Suprapubic skin (tissue), 4 donors: Measurements from ENCODE around the gene KHDC1. TPM values are rescaled to one million over a fixed set of nuclear protein-coding genes. Genes with fewer than 3 reads are reported as not detected.

Source experiments
- DNase-seq, 2 donors: peaks; one replicate each; pipeline ENCODE4 v3.0.0-alpha.2; 2019; ENCODE audit warnings: low spot score in 2 of 2
- H3K27ac ChIP-seq: fragments of 200-600 bp; sonication (generic); one replicate; pipeline ENCODE4 v1.5.1; 2019
- H3K27me3 ChIP-seq: fragments of 200-600 bp; sonication (generic); one replicate; pipeline ENCODE4 v1.5.1; 2019
- H3K36me3 ChIP-seq: fragments of 200-600 bp; sonication (generic); one replicate; pipeline ENCODE4 v1.5.1; 2019
- H3K4me1 ChIP-seq: fragments of 200-600 bp; sonication (generic); one replicate; pipeline ENCODE4 v1.5.1; 2019
- H3K4me3 ChIP-seq: fragments of 200-600 bp; sonication (generic); one replicate; pipeline ENCODE4 v1.5.1; 2019; ENCODE audit warnings: mild to moderate bottlenecking
- H3K9me3 ChIP-seq: fragments of 200-600 bp; sonication (generic); one replicate; pipeline ENCODE4 v1.5.1; 2019
- EP300 ChIP-seq: sonication (generic); formaldehyde crosslinking; IDR thresholded peaks from one replicate; pipeline ENCODE4 v1.6.1; 2017; ENCODE audit warnings: antibody characterized with exemption
- POLR2A ChIP-seq, 2 donors: fragments of 450-650 bp; IDR thresholded peaks; one replicate each; pipeline ENCODE4 v1.6.1; 2017; ENCODE audit warnings: antibody characterized with exemption in 2 of 2, mild to moderate bottlenecking in 2 of 2, moderate library complexity in 2 of 2
- POLR2AphosphoS5 ChIP-seq, 3 donors: sonication (generic); formaldehyde crosslinking; IDR thresholded peaks; one replicate each; pipeline ENCODE4 v1.6.1; 2017; ENCODE audit warnings: antibody characterized with exemption in 3 of 3
- WGBS: methylation state at CpG from one replicate; pipeline ENCODE4 v1.1.5; 2018; 5-methylcytosine and 5-hydroxymethylcytosine counted together
- total RNA-seq, 4 donors: library from RNA; depleted of rRNA; stranded (reverse); fragments of >200 nt; gene quantifications; one replicate each; pipeline ENCODE4 v1.1.0, GENCODE V29; 2016
- TF ChIP-seq, protein P1 (sequence below), 2 donors: fragments of 200-600 bp in 1 of 2; fragments of 450-650 bp in 1 of 2; sonication (generic) in 1 of 2; IDR thresholded peaks; one replicate each; pipeline ENCODE4 v1.5.1; 2016 to 2019; ENCODE audit warnings: antibody characterized with exemption in 2 of 2, mild to moderate bottlenecking in 1 of 2, moderate library complexity in 1 of 2

The KHDC1 gene
- total RNA-seq, 4 donors from 2014 or later: not detected

DNA sequence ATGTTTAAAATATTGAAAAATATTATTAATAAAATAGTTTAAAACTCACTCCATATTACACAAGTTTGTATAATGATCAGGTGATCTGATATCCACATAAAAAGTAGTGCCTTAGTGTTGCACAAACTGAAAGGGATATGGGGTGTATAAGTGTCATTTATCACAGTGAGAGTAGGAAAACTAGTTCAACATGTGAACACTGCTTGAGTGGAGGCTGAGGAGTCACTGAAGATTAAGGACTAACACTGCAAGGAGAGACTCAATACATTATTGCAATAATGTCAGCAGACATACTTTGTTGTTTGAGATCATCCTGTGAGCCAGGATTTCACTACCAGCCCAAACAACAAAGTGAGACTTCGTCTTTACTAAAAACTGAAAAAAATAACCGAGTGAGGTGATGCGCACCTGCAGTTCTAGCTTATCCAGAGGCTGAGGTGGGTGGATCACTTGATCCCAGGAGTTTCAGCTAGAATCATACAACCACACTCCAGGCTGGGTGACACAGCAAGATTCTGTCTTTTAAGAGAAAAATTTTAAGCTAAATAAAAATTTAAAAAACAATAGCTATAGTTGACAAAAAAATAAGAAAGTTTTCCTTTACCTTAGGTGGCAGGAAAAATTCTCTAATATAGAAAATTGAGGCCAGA is 35.3 kb downstream of the KHDC1 start:
- TF ChIP-seq, protein P1, sequence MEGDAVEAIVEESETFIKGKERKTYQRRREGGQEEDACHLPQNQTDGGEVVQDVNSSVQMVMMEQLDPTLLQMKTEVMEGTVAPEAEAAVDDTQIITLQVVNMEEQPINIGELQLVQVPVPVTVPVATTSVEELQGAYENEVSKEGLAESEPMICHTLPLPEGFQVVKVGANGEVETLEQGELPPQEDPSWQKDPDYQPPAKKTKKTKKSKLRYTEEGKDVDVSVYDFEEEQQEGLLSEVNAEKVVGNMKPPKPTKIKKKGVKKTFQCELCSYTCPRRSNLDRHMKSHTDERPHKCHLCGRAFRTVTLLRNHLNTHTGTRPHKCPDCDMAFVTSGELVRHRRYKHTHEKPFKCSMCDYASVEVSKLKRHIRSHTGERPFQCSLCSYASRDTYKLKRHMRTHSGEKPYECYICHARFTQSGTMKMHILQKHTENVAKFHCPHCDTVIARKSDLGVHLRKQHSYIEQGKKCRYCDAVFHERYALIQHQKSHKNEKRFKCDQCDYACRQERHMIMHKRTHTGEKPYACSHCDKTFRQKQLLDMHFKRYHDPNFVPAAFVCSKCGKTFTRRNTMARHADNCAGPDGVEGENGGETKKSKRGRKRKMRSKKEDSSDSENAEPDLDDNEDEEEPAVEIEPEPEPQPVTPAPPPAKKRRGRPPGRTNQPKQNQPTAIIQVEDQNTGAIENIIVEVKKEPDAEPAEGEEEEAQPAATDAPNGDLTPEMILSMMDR (IDR thresholded peaks at IDR 0.05): no peak
- TF ChIP-seq POLR2A (IDR thresholded peaks at IDR 0.05): no peak
- WGBS: 87% methylated on average over 3 of the region's 3 CpGs
- Histone ChIP-seq H3K4me1 (no peaks in the 10 kb centered on the region), H3K9me3 (no peaks in the 10 kb centered on the region), H3K4me3 (no peak overlapping the region), H3K27me3 (no peaks in the 10 kb centered on the region), H3K36me3 (no peaks in the 10 kb centered on the region), H3K27ac (no peak overlapping the region)
- DNase-seq: no peak

DNA sequence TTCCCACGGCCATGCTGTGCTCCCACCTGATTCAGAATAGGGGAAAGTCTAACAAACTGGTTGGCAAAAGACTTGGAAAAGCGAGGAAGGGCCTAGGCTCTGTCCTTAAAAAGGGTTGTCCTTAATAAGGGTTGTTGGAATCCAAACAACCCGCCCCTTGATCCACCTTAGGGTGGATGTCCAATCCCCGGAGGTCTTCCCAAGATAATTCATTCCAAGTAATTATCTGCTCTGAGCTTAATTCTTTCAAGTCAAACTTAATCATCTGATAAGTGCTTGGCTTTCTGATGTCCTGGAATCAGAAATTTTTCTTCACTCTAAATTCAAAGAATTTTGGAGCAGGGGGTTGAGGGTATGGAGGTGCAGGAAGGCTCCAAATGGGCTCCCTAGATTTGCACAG is 37.6 kb downstream of the KHDC1 start, which contains the start of gene KHDC1L:
Gene KHDC1L (minus strand): TSS at position 101 of the 400 bp plus-strand sequence. CDS start 88 bp downstream, at position 13.
- WGBS: 86% methylated on average over 4 of the region's 4 CpGs
- TF ChIP-seq, protein P1 (IDR thresholded peaks at IDR 0.05): no peak
- TF ChIP-seq POLR2AphosphoS5 (IDR thresholded peaks at IDR 0.05) (no peak), POLR2A (IDR thresholded peaks at IDR 0.05) (no peak)
- H3K27me3 ChIP-seq: no peaks in the 10 kb centered on the region
- H3K4me3 ChIP-seq: no peak within 1 kb of the TSS
- H3K4me1 ChIP-seq: no peaks in the 10 kb centered on the region
- H3K27ac ChIP-seq: no peak within 1 kb of the TSS
- no peak for DNase-seq
- no peaks in the 10 kb centered on the region for H3K36me3 ChIP-seq
- no peaks in the 10 kb centered on the region for H3K9me3 ChIP-seq

GRCh38 chr6:73216859-73217258 is 46.1 kb downstream of the KHDC1 start:
- Histone ChIP-seq H3K36me3 (no peaks in the 10 kb centered on the region), H3K4me1 (no peaks in the 10 kb centered on the region), H3K27me3 (no peaks in the 10 kb centered on the region), H3K9me3 (no peaks in the 10 kb centered on the region), H3K27ac (no peak overlapping the region), H3K4me3 (no peak overlapping the region)
- WGBS: 97% methylated on average over 2 of the region's 2 CpGs
- no peak for DNase-seq
- TF ChIP-seq POLR2A (IDR thresholded peaks at IDR 0.05) (no peak), POLR2AphosphoS5 (IDR thresholded peaks at IDR 0.05) (no peak)
- TF ChIP-seq, protein P1 (IDR thresholded peaks at IDR 0.05): no peak

DNA sequence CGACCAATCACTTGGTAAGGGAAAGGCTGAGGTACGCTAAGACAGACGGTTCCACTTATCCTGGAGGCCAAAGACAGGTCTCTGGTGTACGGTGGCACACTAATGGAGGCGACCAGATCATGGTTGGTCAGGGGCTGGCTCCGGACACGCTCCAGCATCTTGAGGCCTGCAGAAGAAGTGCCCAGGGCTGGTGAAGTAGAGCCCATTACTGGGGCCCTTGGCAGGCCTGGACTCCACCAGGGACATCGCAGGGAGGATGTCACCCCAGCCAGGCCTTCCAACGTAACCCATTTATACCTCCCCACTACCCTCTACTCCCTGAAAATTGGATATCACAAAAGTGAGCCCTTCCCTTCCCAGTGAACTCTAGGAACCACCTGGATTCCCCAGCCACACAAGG is 53.9 kb downstream of the KHDC1 start:
- no peaks in the 10 kb centered on the region for H3K9me3 ChIP-seq
- H3K4me3 ChIP-seq: no peak overlapping the region
- no peak for DNase-seq
- TF ChIP-seq POLR2A (IDR thresholded peaks at IDR 0.05) (no peak), POLR2AphosphoS5 (IDR thresholded peaks at IDR 0.05) (no peak), EP300 (no peak)
- TF ChIP-seq, protein P1 (IDR thresholded peaks at IDR 0.05): no peak
- H3K27me3 ChIP-seq: no peaks in the 10 kb centered on the region
- 89% methylated on average over 7 of the region's 9 CpGs for WGBS
- no peaks in the 10 kb centered on the region for H3K36me3 ChIP-seq
- H3K27ac ChIP-seq: no peak overlapping the region
- no peaks in the 10 kb centered on the region for H3K4me1 ChIP-seq

GRCh38 chr6:73207221-73207837 is 55.7 kb downstream of the KHDC1 start:
- Histone ChIP-seq H3K27me3 (no peaks in the 10 kb centered on the region), H3K4me3 (no peak overlapping the region), H3K27ac (no peak overlapping the region), H3K4me1 (no peaks in the 10 kb centered on the region), H3K36me3 (no peaks in the 10 kb centered on the region), H3K9me3 (no peaks in the 10 kb centered on the region)
- 75% methylated on average over 3 of the region's 3 CpGs for whole genome bisulfite sequencing
- DNase-seq: no peak
- TF ChIP-seq POLR2AphosphoS5 (IDR thresholded peaks at IDR 0.05): no peak
- TF ChIP-seq POLR2A (IDR thresholded peaks at IDR 0.05): no peak
- no peak for TF ChIP-seq EP300
- TF ChIP-seq, protein P1 (IDR thresholded peaks at IDR 0.05): no peak
